ENCODE data around the gene GALNT10. TPM values are rescaled to one million over a fixed set of nuclear protein-coding genes. Genes with fewer than 3 reads are reported as not detected.

The GALNT10 gene
- total and polyA plus RNA-seq, 10 of the 15 experiments (the other 5 are each of a cell fraction or from before 2014, with no cell fraction given), result 3.9 to 35.4 (median 15.5) TPM

GRCh38 chr5:154206311-154206710 lies 15.8 kb downstream of the GALNT10 start:
- ChIA-PET POLR2A (interaction anchor here (1.2 kb wide), 1 partner anchor 30 kb away, joined by 3 read pairs; no protein-coding TSS in a partner anchor), SMC1A (ENCODE audit: uncharacterized antibody, unreplicated experiment) (interaction anchor here (1.0 to 1.9 kb wide), 6 partner anchors 8 to 198 kb away, joined by 3 to 8 read pairs (median 4); no protein-coding TSS in a partner anchor), RAD21 (ENCODE audit: unreplicated experiment) (no interaction called here), CTCF (interaction anchor here (1.2 to 1.7 kb wide), 5 partner anchors 9 to 25 kb away, joined by 3 to 6 read pairs (median 4); partner anchors contain the start of gene GALNT10)
- peaks cover 30% of the 10 kb centered on the region for H3K79me2 ChIP-seq (ENCODE audit: control insufficient read depth, insufficient read depth, low read length)
- no peaks in the 10 kb centered on the region for H3K27me3 ChIP-seq (replicated peaks in 1 of 2; ENCODE audit: control insufficient read depth in 2 of 2, insufficient read depth in 2 of 2, low read length in 1 of 2)
- H3K9me3 ChIP-seq (replicated peaks; ENCODE audit: control insufficient read depth, insufficient read depth, low read length), result no peaks in the 10 kb centered on the region; the same call in 2 of the 3 replicates
- no peak for DNase-seq (ENCODE audit: low read depth, low spot score)
- no TSS peak for BruUV-seq (replicated peaks)
- intact Hi-C loops (cut with micrococcal nuclease; ENCODE audit: unreplicated experiment), result no loop called here
- no peak for FAIRE-seq
- no peak overlapping the region for H3K4me2 ChIP-seq (ENCODE audit: control insufficient read depth, insufficient read depth)
- TF ChIP-seq KAT2A (conservative IDR thresholded peaks at IDR 0.05; ENCODE audit: control insufficient read depth, low read depth, low read length) (no peak), RBBP5 (conservative IDR thresholded peaks at IDR 0.05) (no peak), LARP7 (IDR thresholded peaks at IDR 0.05) (no peak), GATAD2B (conservative IDR thresholded peaks at IDR 0.05; ENCODE audit: low read depth) (no peak), ZNF24 (IDR thresholded peaks at IDR 0.05) (no peak), SUZ12 (IDR thresholded peaks at IDR 0.05; ENCODE audit: unreplicated experiment) (no peak), GABPA (IDR thresholded peaks at IDR 0.05; ENCODE audit: low read depth) (no peak), TCF12 (IDR thresholded peaks at IDR 0.05; ENCODE audit: low read depth, low read length) (no peak), HDGF (IDR thresholded peaks at IDR 0.05) (no peak), NFYA (IDR thresholded peaks at IDR 0.05; ENCODE audit: borderline replicate concordance, low read depth, low read length) (no peak), RCOR1 (conservative IDR thresholded peaks at IDR 0.05; ENCODE audit: low read depth, low read length) (no peak), ZNF274 (IDR thresholded peaks at IDR 0.05; ENCODE audit: insufficient read depth, insufficient read length) (no peak), MEF2A (IDR thresholded peaks at IDR 0.05; ENCODE audit: insufficient read depth, low read depth, low read length) (no peak), NR2F1 (conservative IDR thresholded peaks at IDR 0.05) (no peak), CBX5 (IDR thresholded peaks at IDR 0.05; ENCODE audit: low read depth) (no peak), ZSCAN29 (IDR thresholded peaks at IDR 0.05) (no peak), ZBTB33 (IDR thresholded peaks at IDR 0.05) (no peak), RELA (IDR thresholded peaks at IDR 0.05; ENCODE audit: borderline replicate concordance, partially characterized antibody) (no peak), PAX5 (IDR thresholded peaks at IDR 0.05; ENCODE audit: borderline replicate concordance, low read depth, low read length) (no peak)
- no peak overlapping the region for H3K27ac ChIP-seq (ENCODE audit: control insufficient read depth, insufficient read depth)
- H4K20me1 ChIP-seq (ENCODE audit: control insufficient read depth, insufficient read depth), result no peaks in the 10 kb centered on the region
- peaks cover 1 to 14% of the 10 kb centered on the region in 2 experiments; a peak in 2 of 4 replicates for H3K36me3 ChIP-seq (ENCODE audit: control insufficient read depth in 2 of 2, insufficient read depth in 2 of 2, low read length in 1 of 2)
- no peak for ATAC-seq
- WGBS (ENCODE audit: insufficient coverage, insufficient replicate concordance, low lambda C conversion rate, missing lambda C conversion rate), result 91% methylated on average over 6 of the region's 6 CpGs
- in situ Hi-C loops (cut with MboI), result no loop called here
- H3K4me3 ChIP-seq, result no peak overlapping the region
- H3K9ac ChIP-seq (ENCODE audit: control insufficient read depth, insufficient read depth, low read length), result no peak overlapping the region
- no peak overlapping the region for H2AFZ ChIP-seq (ENCODE audit: control insufficient read depth, low read depth, low read length)
- peaks cover 20% of the 10 kb centered on the region for H3K4me1 ChIP-seq (ENCODE audit: control insufficient read depth, insufficient read depth, low read length)
